Sigmoid colon (tissue), 4 donors: ENCODE measurements around the gene ADCY1.

Source experiments
- POLR2AphosphoS5 ChIP-seq, 4 donors: sonication (generic); formaldehyde crosslinking; IDR thresholded peaks; one replicate each; pipeline ENCODE4 v1.6.1; 2017; ENCODE audit warnings: antibody characterized with exemption in 4 of 4
- TF ChIP-seq, protein P1 (sequence below), 4 experiments: fragments of 450-650 bp in 3 of 4; fragments of 200-600 bp in 1 of 4; IDR thresholded peaks; one replicate each; pipeline ENCODE4 v1.5.1; 2016 to 2019; ENCODE audit warnings: antibody characterized with exemption in 4 of 4, mild to moderate bottlenecking in 3 of 4, moderate library complexity in 2 of 4

DNA sequence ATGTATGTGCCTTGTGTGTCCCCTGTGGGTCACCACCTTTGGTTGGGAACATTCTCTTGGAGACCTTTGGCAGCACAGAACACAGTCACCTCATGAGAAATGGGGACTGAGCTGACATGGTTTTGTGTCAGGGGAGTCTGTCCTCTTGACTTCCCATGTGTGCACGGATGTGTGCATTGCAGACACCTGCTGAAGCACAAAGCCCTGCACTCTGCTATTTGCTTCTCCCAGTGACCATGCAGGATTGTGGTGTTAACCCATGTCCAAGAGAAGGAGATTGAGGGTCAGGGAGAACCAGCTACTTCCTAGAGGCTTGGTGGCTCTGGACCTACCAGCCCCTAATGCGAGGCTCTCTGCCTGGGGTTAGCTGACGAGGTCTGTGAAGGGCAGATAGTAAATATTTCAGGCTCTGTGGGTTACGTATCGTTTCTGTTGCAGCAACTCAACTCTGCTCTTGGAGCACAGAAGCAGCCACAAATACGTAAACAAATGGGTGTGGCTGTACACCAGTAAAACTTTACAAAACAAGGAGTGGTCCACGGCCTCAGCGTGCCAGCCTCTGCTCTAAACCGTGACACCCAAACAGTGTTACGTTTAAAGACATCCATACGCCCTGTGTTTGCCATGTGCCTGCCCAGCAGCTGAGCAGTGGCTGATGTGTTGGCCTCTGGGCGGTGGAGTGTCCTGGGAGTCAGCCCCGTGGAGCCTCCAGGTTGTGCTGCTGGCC, 51.7 kb downstream of the ADCY1 start:
- TF ChIP-seq, protein P1, sequence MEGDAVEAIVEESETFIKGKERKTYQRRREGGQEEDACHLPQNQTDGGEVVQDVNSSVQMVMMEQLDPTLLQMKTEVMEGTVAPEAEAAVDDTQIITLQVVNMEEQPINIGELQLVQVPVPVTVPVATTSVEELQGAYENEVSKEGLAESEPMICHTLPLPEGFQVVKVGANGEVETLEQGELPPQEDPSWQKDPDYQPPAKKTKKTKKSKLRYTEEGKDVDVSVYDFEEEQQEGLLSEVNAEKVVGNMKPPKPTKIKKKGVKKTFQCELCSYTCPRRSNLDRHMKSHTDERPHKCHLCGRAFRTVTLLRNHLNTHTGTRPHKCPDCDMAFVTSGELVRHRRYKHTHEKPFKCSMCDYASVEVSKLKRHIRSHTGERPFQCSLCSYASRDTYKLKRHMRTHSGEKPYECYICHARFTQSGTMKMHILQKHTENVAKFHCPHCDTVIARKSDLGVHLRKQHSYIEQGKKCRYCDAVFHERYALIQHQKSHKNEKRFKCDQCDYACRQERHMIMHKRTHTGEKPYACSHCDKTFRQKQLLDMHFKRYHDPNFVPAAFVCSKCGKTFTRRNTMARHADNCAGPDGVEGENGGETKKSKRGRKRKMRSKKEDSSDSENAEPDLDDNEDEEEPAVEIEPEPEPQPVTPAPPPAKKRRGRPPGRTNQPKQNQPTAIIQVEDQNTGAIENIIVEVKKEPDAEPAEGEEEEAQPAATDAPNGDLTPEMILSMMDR (IDR thresholded peaks at IDR 0.05), result no peak
- no peak for TF ChIP-seq POLR2AphosphoS5 (IDR thresholded peaks at IDR 0.05)
